ENCODE data around the gene PFKFB1. TPM values are rescaled to one million over a fixed set of nuclear protein-coding genes. Genes with fewer than 3 reads are reported as not detected.

Gene PFKFB1
- total RNA-seq, 4 donors from 2014 or later = not detected

DNA sequence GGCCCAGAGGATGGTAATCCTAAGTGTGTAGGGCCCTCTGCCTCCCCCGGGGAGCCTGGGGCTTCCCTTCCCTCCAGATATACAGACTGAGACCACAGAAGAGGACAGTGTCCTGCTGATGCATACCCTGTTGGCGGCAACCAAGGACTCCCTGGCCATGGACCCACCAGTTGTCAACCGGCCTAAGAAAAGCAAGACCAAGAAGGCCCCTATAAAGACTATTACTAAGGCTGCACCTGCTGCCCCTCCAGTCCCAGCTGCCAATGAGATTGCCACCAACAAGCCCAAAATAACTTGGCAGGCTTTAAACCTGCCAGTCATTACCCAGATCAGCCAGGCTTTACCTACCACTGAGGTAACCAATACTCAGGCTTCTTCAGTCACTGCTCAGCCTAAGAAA is 71.4 kb downstream of the PFKFB1 start:
- TF ChIP-seq, protein P1, sequence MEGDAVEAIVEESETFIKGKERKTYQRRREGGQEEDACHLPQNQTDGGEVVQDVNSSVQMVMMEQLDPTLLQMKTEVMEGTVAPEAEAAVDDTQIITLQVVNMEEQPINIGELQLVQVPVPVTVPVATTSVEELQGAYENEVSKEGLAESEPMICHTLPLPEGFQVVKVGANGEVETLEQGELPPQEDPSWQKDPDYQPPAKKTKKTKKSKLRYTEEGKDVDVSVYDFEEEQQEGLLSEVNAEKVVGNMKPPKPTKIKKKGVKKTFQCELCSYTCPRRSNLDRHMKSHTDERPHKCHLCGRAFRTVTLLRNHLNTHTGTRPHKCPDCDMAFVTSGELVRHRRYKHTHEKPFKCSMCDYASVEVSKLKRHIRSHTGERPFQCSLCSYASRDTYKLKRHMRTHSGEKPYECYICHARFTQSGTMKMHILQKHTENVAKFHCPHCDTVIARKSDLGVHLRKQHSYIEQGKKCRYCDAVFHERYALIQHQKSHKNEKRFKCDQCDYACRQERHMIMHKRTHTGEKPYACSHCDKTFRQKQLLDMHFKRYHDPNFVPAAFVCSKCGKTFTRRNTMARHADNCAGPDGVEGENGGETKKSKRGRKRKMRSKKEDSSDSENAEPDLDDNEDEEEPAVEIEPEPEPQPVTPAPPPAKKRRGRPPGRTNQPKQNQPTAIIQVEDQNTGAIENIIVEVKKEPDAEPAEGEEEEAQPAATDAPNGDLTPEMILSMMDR (IDR thresholded peaks at IDR 0.05) = no peak
- TF ChIP-seq POLR2A (IDR thresholded peaks at IDR 0.05) = no peak
- Histone ChIP-seq H3K27me3 (no peaks in the 10 kb centered on the region), H3K36me3 (no peaks in the 10 kb centered on the region), H3K9me3 (no peaks in the 10 kb centered on the region), H3K4me3 (no peak overlapping the region), H3K4me1 (no peaks in the 10 kb centered on the region), H3K27ac (no peak overlapping the region)
- no peak for DNase-seq

GRCh38 chrX:54921427-54922021 is 72.5 kb downstream of the PFKFB1 start:
- TF ChIP-seq POLR2A (IDR thresholded peaks at IDR 0.05) = no peak
- TF ChIP-seq, protein P1 (IDR thresholded peaks at IDR 0.05) = no peak
- H3K4me1 ChIP-seq = no peaks in the 10 kb centered on the region
- peak in 2 of 3 donors; percentile 29 to 65 for DNase-seq
- H3K36me3 ChIP-seq = no peaks in the 10 kb centered on the region
- H3K27ac ChIP-seq = no peak overlapping the region
- H3K27me3 ChIP-seq = no peaks in the 10 kb centered on the region
- peak overlapping the region; percentile 31 to 47 (median 38) for H3K4me3 ChIP-seq
- H3K9me3 ChIP-seq = no peaks in the 10 kb centered on the region

- no peak for DNase-seq
- no peaks in the 10 kb centered on the region for H3K27me3 ChIP-seq
- H3K27ac ChIP-seq = no peak within 1 kb of the TSS
- no peaks in the 10 kb centered on the region for H3K9me3 ChIP-seq
- TF ChIP-seq, protein P1 (IDR thresholded peaks at IDR 0.05) = no peak
- TF ChIP-seq POLR2A (IDR thresholded peaks at IDR 0.05) = no peak
- H3K4me3 ChIP-seq = peak within 1 kb of the TSS; percentile 31 to 47 (median 38)
- H3K36me3 ChIP-seq = no peaks in the 10 kb centered on the region
- H3K4me1 ChIP-seq = no peaks in the 10 kb centered on the region
Observed at GRCh38 chrX:54920610-54921426, 73.2 kb downstream of the PFKFB1 start, which contains the start of gene TRO. Gene TRO, plus strand, starts transcription at chrX:54920824. Its CDS starts 1,423 bp downstream, at chrX:54922247.

DNA sequence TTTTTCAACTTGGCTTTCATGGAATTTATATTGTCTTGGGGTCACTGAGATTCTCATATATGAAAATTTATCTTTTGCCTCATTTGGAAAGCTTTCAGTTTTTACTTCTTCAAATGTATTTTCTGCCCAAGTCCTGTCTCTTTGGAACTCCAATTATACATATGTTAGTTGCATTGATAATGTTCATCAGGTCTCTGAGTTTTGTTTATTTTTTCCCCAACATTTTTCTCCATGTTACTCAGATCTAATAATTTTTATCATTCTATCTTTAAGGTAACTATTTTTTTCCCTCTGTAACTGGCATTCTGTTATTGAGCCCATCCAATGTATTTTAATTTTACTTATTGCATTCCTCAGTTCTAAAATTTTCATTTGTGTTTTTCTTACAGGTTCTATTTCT is 84.0 kb downstream of the PFKFB1 start:
- DNase-seq = no peak
- Histone ChIP-seq H3K4me3 (no peak overlapping the region), H3K9me3 (no peaks in the 10 kb centered on the region), H3K4me1 (no peaks in the 10 kb centered on the region), H3K27ac (no peak overlapping the region), H3K27me3 (no peaks in the 10 kb centered on the region), H3K36me3 (no peaks in the 10 kb centered on the region)
- TF ChIP-seq, protein P1 (IDR thresholded peaks at IDR 0.05) = no peak
- no peak for TF ChIP-seq POLR2A (IDR thresholded peaks at IDR 0.05)

DNA sequence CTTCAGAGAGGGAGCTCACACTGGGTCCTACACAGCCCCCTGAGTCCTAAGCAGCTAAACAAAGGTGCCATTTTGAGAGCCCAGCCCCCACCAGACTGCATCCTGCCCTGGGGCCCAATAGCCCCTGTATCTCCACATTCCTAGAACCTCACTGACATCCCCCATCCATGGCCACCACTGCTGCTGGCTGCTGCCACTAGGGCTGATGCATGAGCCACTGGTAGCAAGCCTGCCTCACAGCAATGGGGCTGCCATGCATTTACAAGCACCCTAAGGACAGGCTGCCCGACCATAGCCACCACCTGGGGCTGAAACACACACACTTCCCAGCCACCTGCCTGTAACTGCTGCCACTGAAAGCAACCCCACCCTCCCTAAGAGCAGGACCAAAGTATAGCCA is 99.8 kb downstream of the PFKFB1 start:
- Histone ChIP-seq H3K27ac (no peak overlapping the region), H3K9me3 (peaks cover 0 to 7% (median 0%) of the 10 kb centered on the region in 4 donors), H3K4me1 (no peaks in the 10 kb centered on the region), H3K27me3 (no peaks in the 10 kb centered on the region), H3K4me3 (no peak overlapping the region), H3K36me3 (no peaks in the 10 kb centered on the region)
- no peak for DNase-seq
- TF ChIP-seq, protein P1 (IDR thresholded peaks at IDR 0.05) = no peak
- no peak for TF ChIP-seq POLR2A (IDR thresholded peaks at IDR 0.05)
